HEK293T (cell line): ENCODE results near the gene MAT1A.

Experiments used
- ARNT ChIP-seq: fragments of 450-650 bp; IDR thresholded peaks from 2 replicates; pipeline ENCODE4 v1.6.1; 2017; ENCODE audit warnings: mild to moderate bottlenecking
- BHLHE40 ChIP-seq: fragments of 450-650 bp; IDR thresholded peaks from 2 replicates; pipeline ENCODE4 v1.6.1; 2016; ENCODE audit warnings: mild to moderate bottlenecking, moderate library complexity, borderline replicate concordance
- ELF4 ChIP-seq: fragments of 450-650 bp; IDR thresholded peaks from 2 replicates; pipeline ENCODE4 v1.6.1; 2017; ENCODE audit warnings: antibody characterized with exemption
- FOXA1 ChIP-seq: fragments of 450-650 bp; IDR thresholded peaks from 2 replicates; pipeline ENCODE4 v1.6.1; 2016; ENCODE audit warnings: mild to moderate bottlenecking
- FOXK2 ChIP-seq: fragments of 450-650 bp; IDR thresholded peaks from 2 replicates; pipeline ENCODE4 v1.6.1; 2016; ENCODE audit warnings: mild to moderate bottlenecking
- FOXM1 ChIP-seq: fragments of 450-650 bp; IDR thresholded peaks from 2 replicates; pipeline ENCODE4 v1.6.1; 2017; ENCODE audit warnings: mild to moderate bottlenecking, borderline replicate concordance
- NFRKB ChIP-seq: fragments of 450-650 bp; IDR thresholded peaks from 2 replicates; pipeline ENCODE4 v1.6.1; 2016; ENCODE audit warnings: mild to moderate bottlenecking, moderate library complexity
- SP1 ChIP-seq: fragments of 450-650 bp; IDR thresholded peaks from 2 replicates; pipeline ENCODE4 v1.6.1; 2017
- SUZ12 ChIP-seq: fragments of 450-650 bp; IDR thresholded peaks from 2 replicates; pipeline ENCODE4 v1.6.1; 2016; ENCODE audit warnings: mild to moderate bottlenecking
- TARDBP ChIP-seq: fragments of 450-650 bp; IDR thresholded peaks from 2 replicates; pipeline ENCODE4 v1.6.1; 2016
- ZNF384 ChIP-seq: fragments of 450-650 bp; IDR thresholded peaks from 2 replicates; pipeline ENCODE4 v1.6.1; 2016
- TF ChIP-seq, protein P1 (sequence below): fragments of 450-650 bp; IDR thresholded peaks from 2 replicates; pipeline ENCODE4 v1.6.1; 2016

DNA sequence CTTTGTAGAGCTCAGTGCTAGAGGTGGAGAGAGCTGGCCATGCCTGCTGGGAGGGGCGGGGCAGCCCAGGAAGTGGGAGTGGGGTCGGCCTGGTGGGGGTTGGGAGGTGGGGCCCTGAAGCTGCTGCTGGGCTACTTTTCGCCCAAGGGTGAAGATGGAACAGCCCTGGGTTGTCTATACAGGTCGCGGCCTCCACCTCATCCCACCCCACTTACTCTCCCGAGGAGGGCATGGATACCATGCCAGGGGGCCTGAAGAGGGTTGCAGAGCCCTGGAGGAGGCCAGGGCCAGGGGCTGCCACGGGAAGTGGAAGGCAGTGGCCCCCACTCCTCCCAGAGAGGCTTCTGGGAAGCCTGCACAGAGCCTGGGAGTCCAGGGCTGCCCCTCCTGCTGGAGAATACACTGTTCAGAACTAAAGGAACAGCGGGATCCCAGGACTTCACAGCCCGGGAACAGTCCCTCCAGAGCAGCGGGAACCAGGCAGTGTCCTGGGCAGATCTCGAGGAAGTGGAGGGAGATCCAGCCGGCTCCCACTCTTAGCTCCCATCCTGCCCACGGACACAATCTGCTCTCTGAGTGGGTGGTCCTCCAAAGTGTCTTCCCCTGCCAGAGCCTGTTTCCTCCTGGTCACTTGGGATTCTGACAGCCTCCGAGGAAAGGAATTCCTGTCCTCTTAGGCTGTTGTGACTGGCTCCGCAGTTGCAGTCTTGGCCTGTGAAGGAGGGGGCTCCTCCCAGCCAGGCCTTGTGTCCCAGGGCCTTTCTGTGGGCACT lies 23.5 kb downstream of the MAT1A start:
- no peak for TF ChIP-seq ELF4
- no peak for TF ChIP-seq TARDBP
- TF ChIP-seq SP1 = no peak
- TF ChIP-seq FOXM1 = no peak
- TF ChIP-seq, protein P1, sequence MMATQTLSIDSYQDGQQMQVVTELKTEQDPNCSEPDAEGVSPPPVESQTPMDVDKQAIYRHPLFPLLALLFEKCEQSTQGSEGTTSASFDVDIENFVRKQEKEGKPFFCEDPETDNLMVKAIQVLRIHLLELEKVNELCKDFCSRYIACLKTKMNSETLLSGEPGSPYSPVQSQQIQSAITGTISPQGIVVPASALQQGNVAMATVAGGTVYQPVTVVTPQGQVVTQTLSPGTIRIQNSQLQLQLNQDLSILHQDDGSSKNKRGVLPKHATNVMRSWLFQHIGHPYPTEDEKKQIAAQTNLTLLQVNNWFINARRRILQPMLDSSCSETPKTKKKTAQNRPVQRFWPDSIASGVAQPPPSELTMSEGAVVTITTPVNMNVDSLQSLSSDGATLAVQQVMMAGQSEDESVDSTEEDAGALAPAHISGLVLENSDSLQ = no peak
- TF ChIP-seq FOXA1 = no peak
- TF ChIP-seq FOXK2 = no peak
- no peak for TF ChIP-seq ARNT
- no peak for TF ChIP-seq SUZ12
- TF ChIP-seq BHLHE40 = no peak
- TF ChIP-seq ZNF384 = no peak
- no peak for TF ChIP-seq NFRKB
